HepG2 (cell line): ENCODE measurements around the gene RFXANK. TPM values are rescaled to one million over a fixed set of nuclear protein-coding genes. Genes with fewer than 3 reads are reported as not detected.

ENCODE experiments used
- ATAC-seq: fragments of 200-7000 bp; cut with Tn5 transposase; 3 replicates; pipeline ENCODE4 v1.9.1; 2020; ENCODE audit warnings: mild to moderate bottlenecking, moderate library complexity
- BruUV-seq: library from RNA; stranded (reverse); fragments of 400-500 nt; replicated peaks from 2 replicates; lab custom pipeline; 2021; lab: Mats Ljungman, UMichigan
- CTCF ChIA-PET: fragments of 300-600 bp; formaldehyde crosslinking; extraction: SDS; loops from one replicate; lab custom pipeline; 2021; ENCODE audit warnings: low total read pairs, inconsistent platforms, low intra/inter-chr PET ratio; lab: Yijun Ruan, JAX
- POLR2A ChIA-PET: fragments of 350-600 bp; sonication (Branson Sonifier 250); formaldehyde crosslinking; loops from one replicate; lab custom pipeline; 2020; ENCODE audit warnings: antibody characterized with exemption, inconsistent platforms; lab: Yijun Ruan, JAX
- DNase-seq: peaks from one replicate; pipeline ENCODE4 v3.0.0-alpha.2; 2015; ENCODE audit warnings: low spot score
- FAIRE-seq: peaks from 3 replicates; lab custom pipeline; 2011; peaks lifted over from hg19 to GRCh38; lab: Jason Lieb, UNC
- H2AFZ ChIP-seq: one replicate; pipeline ENCODE4 v1.6.1; 2011; ENCODE audit warnings: low read length, inconsistent platforms
- H3K27ac ChIP-seq: fragments of 300-600 bp; 3 replicates; pipeline ENCODE4 v1.8.0; 2011; ENCODE audit warnings: mixed run types, mild to moderate bottlenecking, mixed read lengths, low read length, inconsistent platforms; ENCODE audit not compliant: insufficient read depth; ENCODE audit errors: extremely low read length
- H3K27me3 ChIP-seq, 2 experiments: fragments of 200-600 bp in 1 of 2; 2 replicates in 1 of 2; 3 replicates in 1 of 2; pipeline versions ENCODE4 v1.6.0 to v1.8.0; 2011; ENCODE audit warnings: low read length in 2 of 2, mild to moderate bottlenecking in 2 of 2, moderate library complexity in 2 of 2, inconsistent platforms in 1 of 2; ENCODE audit not compliant: insufficient read depth in 2 of 2, control insufficient read depth in 1 of 2
- H3K36me3 ChIP-seq, 2 experiments: fragments of 200-600 bp in 1 of 2; replicated peaks in 1 of 2; 2 replicates in 1 of 2; 3 replicates in 1 of 2; pipeline versions ENCODE4 v1.5.1 to v1.8.0; 2011; ENCODE audit warnings: low read length in 2 of 2, inconsistent platforms in 1 of 2; ENCODE audit not compliant: insufficient read depth in 2 of 2, control insufficient read depth in 1 of 2
- H3K4me1 ChIP-seq: 2 replicates; pipeline ENCODE4 v1.5.1; 2012; ENCODE audit warnings: low read length, inconsistent platforms; ENCODE audit not compliant: insufficient read depth
- H3K4me2 ChIP-seq: 2 replicates; pipeline ENCODE4 v1.6.0; 2011; ENCODE audit warnings: low read depth, low read length, inconsistent platforms
- H3K4me3 ChIP-seq, 3 experiments: fragments of 200-600 bp in 1 of 3; sonication (generic), shearing (Covaris generic) in 1 of 3; replicated peaks in 1 of 3; 2 replicates each; pipeline ENCODE4 v1.5.1; 2011 to 2016; ENCODE audit warnings: low read length in 3 of 3, inconsistent platforms in 2 of 3, low read depth in 2 of 3, mild to moderate bottlenecking in 2 of 3, control low read depth in 1 of 3, mixed read lengths in 1 of 3; ENCODE audit not compliant: insufficient read depth in 1 of 3
- H3K79me2 ChIP-seq: one replicate; pipeline ENCODE4 v1.6.1; 2011; ENCODE audit warnings: low read length, inconsistent platforms; ENCODE audit not compliant: insufficient read depth
- H3K9ac ChIP-seq: 2 replicates; pipeline ENCODE4 v1.6.0; 2011; ENCODE audit warnings: mild to moderate bottlenecking, low read depth, low read length, inconsistent platforms; ENCODE audit not compliant: insufficient read depth
- H3K9me3 ChIP-seq: 2 replicates; pipeline ENCODE4 v1.5.1; 2012; ENCODE audit warnings: mild to moderate bottlenecking, low read length
- H4K20me1 ChIP-seq: 2 replicates; pipeline ENCODE4 v1.6.0; 2011; ENCODE audit warnings: inconsistent platforms, mild to moderate bottlenecking, low read length, moderate library complexity; ENCODE audit not compliant: insufficient read depth
- BCL6 ChIP-seq: IDR thresholded peaks from 2 replicates; pipeline ENCODE4 v1.6.1; 2016; ENCODE audit warnings: missing genetic modification reagents, missing compliant biosample characterization
- FOXJ3 ChIP-seq: sonication (generic); formaldehyde crosslinking; IDR thresholded peaks from 2 replicates; pipeline ENCODE4 v1.4.0; 2020; ENCODE audit warnings: missing genetic modification reagents, mild to moderate bottlenecking, borderline replicate concordance
- ZNF121 ChIP-seq: sonication (generic); formaldehyde crosslinking; IDR thresholded peaks from 2 replicates; pipeline ENCODE4 v1.5.0; 2020; ENCODE audit warnings: mild to moderate bottlenecking, missing genetic modification reagents
- ZNF337 ChIP-seq: sonication (generic); formaldehyde crosslinking; IDR thresholded peaks from 2 replicates; pipeline ENCODE4 v1.5.1; 2020; ENCODE audit warnings: missing genetic modification reagents, low read depth, mild to moderate bottlenecking, borderline replicate concordance
- ZSCAN20 ChIP-seq: sonication (generic); formaldehyde crosslinking; IDR thresholded peaks from 2 replicates; pipeline ENCODE4 v1.4.0; 2020; ENCODE audit warnings: missing genetic modification reagents, mild to moderate bottlenecking, borderline replicate concordance
- WGBS: methylation state at CpG from one replicate; pipeline ENCODE4 v1.1.6; 2017; ENCODE audit warnings: low lambda C conversion rate; 5-methylcytosine and 5-hydroxymethylcytosine counted together
- in situ Hi-C: cut with HindIII; loops from 2 replicates; pipeline ENCODE4 v1.10.0; 2017; ENCODE audit warnings: low pct_unique_long_range_greater_than_20kb; ENCODE audit not compliant: extremely low pct_ligation_motif_present
- intact Hi-C: fragments of 100-400 bp; cut with micrococcal nuclease; formaldehyde crosslinking; loops from one replicate; pipeline ENCODE4 v1.10.0; 2022; ENCODE audit not compliant: unreplicated experiment
- polyA plus RNA-seq, 8 experiments: library from polyadenylated mRNA; depleted of rRNA in 3 of 8; stranded (reverse) in 7 of 8; unstranded in 1 of 8; fragments of >200 nt; fragmentation: Illumina TruSeq in 4 of 8; extraction: Trizol in 4 of 8; gene quantifications; 2 replicates each; pipeline versions ENCODE4 v1.2.1 to v1.2.3, GENCODE V29; 2011 to 2016; ENCODE audit warnings: low read depth in 4 of 8, missing spikeins in 1 of 8, mixed read lengths in 1 of 8; ENCODE audit not compliant: insufficient read depth in 1 of 8
- total RNA-seq, 5 experiments: library from RNA; depleted of rRNA; stranded (reverse); fragments of >200 nt; fragmentation: Illumina TruSeq; extraction: Trizol; gene quantifications; 2 replicates each; pipeline ENCODE4 v1.2.3, GENCODE V29; 2016; ENCODE audit warnings: low read depth in 1 of 5
- TF ChIP-seq, protein P1 (sequence below): fragments of 450-650 bp; IDR thresholded peaks from 2 replicates; pipeline ENCODE4 v1.6.1; 2017

The RFXANK gene
- total and polyA plus RNA-seq, 2 of the 13 experiments (the other 11 are each of a cell fraction or from before 2014, with no cell fraction given) = 49.9 to 80.7 TPM

GRCh38 chr19:19229701-19230100 is 37.6 kb downstream of the RFXANK start:
- in situ Hi-C loops = no loop called here

DNA sequence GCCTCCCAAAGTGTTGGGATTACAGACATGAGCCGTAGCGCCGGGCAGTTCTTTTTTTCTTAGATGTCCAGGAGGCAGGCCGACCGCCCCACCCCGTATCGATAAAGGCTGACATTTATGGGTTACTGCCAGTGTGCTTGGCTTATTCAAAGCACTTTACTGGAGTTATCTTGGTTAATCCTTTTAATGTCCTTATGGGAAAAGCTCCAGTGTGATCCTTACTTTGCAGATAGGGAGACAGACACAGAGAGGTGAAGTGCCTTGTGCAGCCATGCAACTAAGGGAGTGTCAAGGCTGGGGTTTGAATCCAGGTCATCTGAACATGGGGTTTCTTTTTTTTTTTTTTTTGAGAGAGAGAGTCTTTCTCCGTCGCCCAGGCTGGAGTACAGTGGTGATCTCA is 38.9 kb downstream of the RFXANK start:
- CTCF ChIA-PET = no interaction called here
- Histone ChIP-seq H3K36me3 (no peaks in the 10 kb centered on the region), H3K79me2 (no peaks in the 10 kb centered on the region), H3K27me3 (peaks cover 4 to 28% of the 10 kb centered on the region in 2 experiments; a peak in 3 of 5 replicates), H3K9ac (no peak overlapping the region), H4K20me1 (no peaks in the 10 kb centered on the region), H3K4me1 (peaks cover 15% of the 10 kb centered on the region), H3K27ac (no peak overlapping the region), H3K4me2 (no peak overlapping the region), H2AFZ (no peak overlapping the region), H3K9me3 (peaks cover 11% of the 10 kb centered on the region; the same call in 1 of the 2 replicates), H3K4me3 (no peak overlapping the region)
- in situ Hi-C loops = no loop called here
- 41% methylated on average over 9 of the region's 9 CpGs for WGBS
- ATAC-seq (no peak), DNase-seq (no peak), FAIRE-seq (no peak)
- POLR2A ChIA-PET = no interaction called here
- TF ChIP-seq, protein P1, sequence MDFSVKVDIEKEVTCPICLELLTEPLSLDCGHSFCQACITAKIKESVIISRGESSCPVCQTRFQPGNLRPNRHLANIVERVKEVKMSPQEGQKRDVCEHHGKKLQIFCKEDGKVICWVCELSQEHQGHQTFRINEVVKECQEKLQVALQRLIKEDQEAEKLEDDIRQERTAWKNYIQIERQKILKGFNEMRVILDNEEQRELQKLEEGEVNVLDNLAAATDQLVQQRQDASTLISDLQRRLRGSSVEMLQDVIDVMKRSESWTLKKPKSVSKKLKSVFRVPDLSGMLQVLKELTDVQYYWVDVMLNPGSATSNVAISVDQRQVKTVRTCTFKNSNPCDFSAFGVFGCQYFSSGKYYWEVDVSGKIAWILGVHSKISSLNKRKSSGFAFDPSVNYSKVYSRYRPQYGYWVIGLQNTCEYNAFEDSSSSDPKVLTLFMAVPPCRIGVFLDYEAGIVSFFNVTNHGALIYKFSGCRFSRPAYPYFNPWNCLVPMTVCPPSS = no peak
- no peak for TF ChIP-seq BCL6 (CRISPR knock-in tag)
- TF ChIP-seq ZSCAN20 = no peak
- no peak for TF ChIP-seq ZNF337
- intact Hi-C loops = no loop called here
- BruUV-seq = no TSS peak

More at GRCh38 chr19:19229701-19230100, 37.6 kb downstream of the RFXANK start:
- peaks cover 4 to 34% of the 10 kb centered on the region in 2 experiments; a peak in 3 of 5 replicates for H3K27me3 ChIP-seq
- H3K36me3 ChIP-seq = no peaks in the 10 kb centered on the region
- no peak for ATAC-seq
- CTCF ChIA-PET = no interaction called here
- TF ChIP-seq ZNF121 (CRISPR knock-in tag) (peak; percentile 59; the same call in 1 of the 2 replicates), FOXJ3 (no peak)
- H3K9ac ChIP-seq = no peak overlapping the region
- peaks cover 9% of the 10 kb centered on the region; the same call in 1 of the 2 replicates for H3K9me3 ChIP-seq
- no TSS peak for BruUV-seq
- no peak overlapping the region for H2AFZ ChIP-seq
- intact Hi-C loops = loop anchor here (5.0 kb wide), 1 partner anchor 43 kb away; the partner anchor contains the start of gene TM6SF2
- WGBS = 67% methylated on average over 3 of the region's 3 CpGs
- DNase-seq = no peak
- no peak overlapping the region for H3K4me2 ChIP-seq
- H4K20me1 ChIP-seq = no peaks in the 10 kb centered on the region
- no peak overlapping the region for H3K27ac ChIP-seq
- POLR2A ChIA-PET = no interaction called here
- FAIRE-seq = no peak
- H3K4me1 ChIP-seq = peaks cover 26% of the 10 kb centered on the region
- H3K4me3 ChIP-seq = no peak overlapping the region
- no peaks in the 10 kb centered on the region for H3K79me2 ChIP-seq
